SH-SY5Y (cell line): ENCODE data around the gene ZIC5.

Experiments
- GATA2 ChIP-seq: IDR thresholded peaks from 2 replicates; pipeline ENCODE4 v1.6.1; 2011; ENCODE audit warnings: mild to moderate bottlenecking, low read depth, low read length
- GATA3 ChIP-seq: IDR thresholded peaks from 2 replicates; pipeline ENCODE4 v1.6.1; 2011; ENCODE audit warnings: low read depth, mild to moderate bottlenecking, low read length, moderate library complexity

- TF ChIP-seq GATA2, result no peak
- no peak for TF ChIP-seq GATA3
Observed at GRCh38 chr13:99982036-99982730, 10.6 kb upstream of the ZIC5 start.
